OCI-LY7 (cell line): ENCODE results near the gene OLA1.

Experiments used
- EZH2phosphoT487 ChIP-seq: fragments of 200-600 bp; sonication (generic); IDR thresholded peaks from 2 replicates; pipeline ENCODE4 v1.6.1; 2018; ENCODE audit warnings: low read depth, borderline replicate concordance, mild to moderate bottlenecking, mixed run types, antibody characterized with exemption, low read length, moderate library complexity, mixed read lengths
- TF ChIP-seq, protein P1 (sequence below): fragments of 200-600 bp; sonication (generic); conservative IDR thresholded peaks from 2 replicates; pipeline ENCODE4 v1.5.1; 2014; ENCODE audit warnings: mild to moderate bottlenecking, antibody characterized with exemption, low read length, moderate library complexity, mixed read lengths

DNA sequence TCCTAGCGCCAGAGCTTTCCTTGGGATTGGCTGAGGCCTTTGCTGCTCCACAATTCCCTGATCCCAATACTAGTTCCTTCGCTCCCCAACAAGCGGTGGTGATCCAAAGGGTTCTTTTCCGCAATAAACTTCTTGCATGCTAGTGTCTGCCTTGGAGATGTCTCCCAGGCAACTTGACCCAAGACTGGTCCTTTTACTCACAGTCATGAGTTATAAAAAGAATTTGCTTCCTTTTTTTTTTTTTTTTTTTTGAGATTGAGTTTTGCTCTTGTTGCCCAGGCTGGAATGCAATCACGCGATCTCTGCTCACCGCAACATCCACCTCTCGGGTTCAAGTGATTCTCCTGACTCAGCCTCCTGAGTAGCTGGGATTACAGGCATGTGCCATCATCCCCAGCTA, 193.4 kb downstream of the OLA1 start:
- TF ChIP-seq, protein P1, sequence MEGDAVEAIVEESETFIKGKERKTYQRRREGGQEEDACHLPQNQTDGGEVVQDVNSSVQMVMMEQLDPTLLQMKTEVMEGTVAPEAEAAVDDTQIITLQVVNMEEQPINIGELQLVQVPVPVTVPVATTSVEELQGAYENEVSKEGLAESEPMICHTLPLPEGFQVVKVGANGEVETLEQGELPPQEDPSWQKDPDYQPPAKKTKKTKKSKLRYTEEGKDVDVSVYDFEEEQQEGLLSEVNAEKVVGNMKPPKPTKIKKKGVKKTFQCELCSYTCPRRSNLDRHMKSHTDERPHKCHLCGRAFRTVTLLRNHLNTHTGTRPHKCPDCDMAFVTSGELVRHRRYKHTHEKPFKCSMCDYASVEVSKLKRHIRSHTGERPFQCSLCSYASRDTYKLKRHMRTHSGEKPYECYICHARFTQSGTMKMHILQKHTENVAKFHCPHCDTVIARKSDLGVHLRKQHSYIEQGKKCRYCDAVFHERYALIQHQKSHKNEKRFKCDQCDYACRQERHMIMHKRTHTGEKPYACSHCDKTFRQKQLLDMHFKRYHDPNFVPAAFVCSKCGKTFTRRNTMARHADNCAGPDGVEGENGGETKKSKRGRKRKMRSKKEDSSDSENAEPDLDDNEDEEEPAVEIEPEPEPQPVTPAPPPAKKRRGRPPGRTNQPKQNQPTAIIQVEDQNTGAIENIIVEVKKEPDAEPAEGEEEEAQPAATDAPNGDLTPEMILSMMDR: no peak
- no peak for TF ChIP-seq EZH2phosphoT487
